ENCODE results near the gene ARPIN.
"Not testable (repeated sequence)": the region's sequence is repeated elsewhere in the genome, so short reads cannot be mapped to it uniquely, and the experiment has no call there.

ARPIN gene

GRCh38 chr15:89863918-89864317, 48.8 kb downstream of the ARPIN start:
- peak overlapping the region; percentile 6 for H3K9ac ChIP-seq (ENCODE audit: insufficient read length)
- no peak overlapping the region for H3K4me3 ChIP-seq
- peak overlapping the region; percentile 72 for H3K27ac ChIP-seq
- H3K36me3 ChIP-seq (ENCODE audit: insufficient read depth, low read length): peaks cover 14% of the 10 kb centered on the region
- TF ChIP-seq EZH2 (IDR thresholded peaks at IDR 0.05) (no peak), FOXP2 (optimal IDR thresholded peaks at IDR 0.05; ENCODE audit: control extremely low read depth, extremely low read length, insufficient read depth) (no peak), POLR2AphosphoS5 (IDR thresholded peaks at IDR 0.05; ENCODE audit: borderline replicate concordance, low read depth, low read length) (no peak)
- no peak for DNase-seq (ENCODE audit: low read depth, low spot score)
- H3K9me3 ChIP-seq (ENCODE audit: low read depth, low read length): no peaks in the 10 kb centered on the region

GRCh38 chr15:89860891-89861290, 51.9 kb downstream of the ARPIN start:
- Histone ChIP-seq H3K36me3 (ENCODE audit: insufficient read depth, low read length) (peaks cover 14% of the 10 kb centered on the region), H3K9ac (ENCODE audit: insufficient read length) (no peak overlapping the region), H3K27ac (no peak overlapping the region; the same call in 1 of the 2 replicates), H3K4me3 (no peak overlapping the region), H3K9me3 (ENCODE audit: low read depth, low read length) (no peaks in the 10 kb centered on the region)
- no peak for DNase-seq (ENCODE audit: low read depth, low spot score)
- TF ChIP-seq POLR2AphosphoS5 (IDR thresholded peaks at IDR 0.05; ENCODE audit: borderline replicate concordance, low read depth, low read length): no peak

- no peak for TF ChIP-seq EZH2 (IDR thresholded peaks at IDR 0.05)
- TF ChIP-seq POLR2AphosphoS5 (IDR thresholded peaks at IDR 0.05; ENCODE audit: borderline replicate concordance, low read depth, low read length): no peak
- no peak for TF ChIP-seq FOXP2 (optimal IDR thresholded peaks at IDR 0.05; ENCODE audit: control extremely low read depth, extremely low read length, insufficient read depth)
- no peak for DNase-seq (ENCODE audit: low read depth, low spot score)
- H3K27ac ChIP-seq: no peak overlapping the region
- H3K9me3 ChIP-seq (ENCODE audit: low read depth, low read length): no peaks in the 10 kb centered on the region
- H3K4me3 ChIP-seq: no peak overlapping the region
- peaks cover 14% of the 10 kb centered on the region for H3K36me3 ChIP-seq (ENCODE audit: insufficient read depth, low read length)
- no peak overlapping the region for H3K9ac ChIP-seq (ENCODE audit: insufficient read length)
Measured at GRCh38 chr15:89860431-89860830, 52.3 kb downstream of the ARPIN start.

- no peak overlapping the region for H3K27ac ChIP-seq
- DNase-seq (ENCODE audit: low read depth, low spot score): no peak
- no peak overlapping the region for H3K4me3 ChIP-seq
- no peak overlapping the region for H3K9ac ChIP-seq (ENCODE audit: insufficient read length)
- H3K9me3 ChIP-seq (ENCODE audit: low read depth, low read length): no peaks in the 10 kb centered on the region
- H3K36me3 ChIP-seq (ENCODE audit: insufficient read depth, low read length): peaks cover 14% of the 10 kb centered on the region
- no peak for TF ChIP-seq FOXP2 (optimal IDR thresholded peaks at IDR 0.05; ENCODE audit: control extremely low read depth, extremely low read length, insufficient read depth)
- no peak for TF ChIP-seq EZH2 (IDR thresholded peaks at IDR 0.05)
- TF ChIP-seq POLR2AphosphoS5 (IDR thresholded peaks at IDR 0.05; ENCODE audit: borderline replicate concordance, low read depth, low read length): no peak
Measured at GRCh38 chr15:89858661-89859458, 53.9 kb downstream of the ARPIN start.

- H3K9ac ChIP-seq (ENCODE audit: insufficient read length): no peak overlapping the region
- H3K4me3 ChIP-seq: no peak overlapping the region
- no peaks in the 10 kb centered on the region for H3K9me3 ChIP-seq (ENCODE audit: low read depth, low read length)
- no peak for TF ChIP-seq EZH2 (IDR thresholded peaks at IDR 0.05)
- no peak for TF ChIP-seq FOXP2 (optimal IDR thresholded peaks at IDR 0.05; ENCODE audit: control extremely low read depth, extremely low read length, insufficient read depth)
- no peak for TF ChIP-seq POLR2AphosphoS5 (IDR thresholded peaks at IDR 0.05; ENCODE audit: borderline replicate concordance, low read depth, low read length)
- peaks cover 14% of the 10 kb centered on the region for H3K36me3 ChIP-seq (ENCODE audit: insufficient read depth, low read length)
- no peak for DNase-seq (ENCODE audit: low read depth, low spot score)
- H3K27ac ChIP-seq: no peak overlapping the region
Measured at GRCh38 chr15:89857673-89858072, 55.1 kb downstream of the ARPIN start.

GRCh38 chr15:89855948-89856347, 56.8 kb downstream of the ARPIN start:
- no peak for TF ChIP-seq EZH2 (IDR thresholded peaks at IDR 0.05)
- Histone ChIP-seq H3K36me3 (ENCODE audit: insufficient read depth, low read length) (peaks cover 15% of the 10 kb centered on the region), H3K27ac (no peak overlapping the region), H3K4me3 (no peak overlapping the region), H3K9me3 (ENCODE audit: low read depth, low read length) (no peaks in the 10 kb centered on the region), H3K9ac (ENCODE audit: insufficient read length) (no peak overlapping the region)
- DNase-seq (ENCODE audit: low read depth, low spot score): no peak

- H3K9ac ChIP-seq (ENCODE audit: insufficient read length); H3K4me3 ChIP-seq; H3K27ac ChIP-seq; H3K9me3 ChIP-seq (ENCODE audit: low read depth, low read length); DNase-seq (ENCODE audit: low read depth, low spot score); H3K36me3 ChIP-seq (ENCODE audit: insufficient read depth, low read length): not testable (repeated sequence)
Measured at GRCh38 chr15:89854863-89855262, 57.9 kb downstream of the ARPIN start.

GRCh38 chr15:89852342-89852995, 60.3 kb downstream of the ARPIN start:
- no peak for DNase-seq (ENCODE audit: low read depth, low spot score)
- no peak overlapping the region for H3K27ac ChIP-seq
- no peak for TF ChIP-seq POLR2AphosphoS5 (IDR thresholded peaks at IDR 0.05; ENCODE audit: borderline replicate concordance, low read depth, low read length)
- H3K36me3 ChIP-seq (ENCODE audit: insufficient read depth, low read length): peaks cover 9% of the 10 kb centered on the region; the same call in 1 of the 2 replicates
- no peak overlapping the region for H3K9ac ChIP-seq (ENCODE audit: insufficient read length)
- no peaks in the 10 kb centered on the region for H3K9me3 ChIP-seq (ENCODE audit: low read depth, low read length)
- no peak overlapping the region for H3K4me3 ChIP-seq

Data from SK-N-MC (cell line).